ENCODE results near the gene MIER2.

DNA sequence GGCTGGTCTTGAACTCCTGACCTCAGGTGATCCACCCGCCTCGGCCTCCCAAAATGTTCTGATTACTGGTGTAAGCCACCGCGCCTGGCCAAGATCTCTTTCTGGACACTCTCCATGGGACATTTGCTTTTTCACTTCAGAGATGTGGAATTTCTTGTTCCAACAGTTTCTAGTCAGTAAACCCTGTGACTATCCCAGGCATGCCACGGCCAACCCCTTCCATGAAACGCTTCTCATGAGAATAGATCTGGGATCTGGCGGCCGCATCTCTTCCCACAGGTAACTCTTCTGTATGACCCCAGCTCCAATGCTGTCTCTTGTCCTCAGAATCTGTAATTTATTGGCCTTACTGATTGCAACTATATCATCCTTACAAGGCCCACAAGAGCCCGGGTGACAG lies 69.6 kb downstream of the MIER2 start:
- TF ChIP-seq POLR2A (IDR thresholded peaks at IDR 0.05): no peak
- TF ChIP-seq EP300 (IDR thresholded peaks at IDR 0.05): no peak
- TF ChIP-seq, protein P1, sequence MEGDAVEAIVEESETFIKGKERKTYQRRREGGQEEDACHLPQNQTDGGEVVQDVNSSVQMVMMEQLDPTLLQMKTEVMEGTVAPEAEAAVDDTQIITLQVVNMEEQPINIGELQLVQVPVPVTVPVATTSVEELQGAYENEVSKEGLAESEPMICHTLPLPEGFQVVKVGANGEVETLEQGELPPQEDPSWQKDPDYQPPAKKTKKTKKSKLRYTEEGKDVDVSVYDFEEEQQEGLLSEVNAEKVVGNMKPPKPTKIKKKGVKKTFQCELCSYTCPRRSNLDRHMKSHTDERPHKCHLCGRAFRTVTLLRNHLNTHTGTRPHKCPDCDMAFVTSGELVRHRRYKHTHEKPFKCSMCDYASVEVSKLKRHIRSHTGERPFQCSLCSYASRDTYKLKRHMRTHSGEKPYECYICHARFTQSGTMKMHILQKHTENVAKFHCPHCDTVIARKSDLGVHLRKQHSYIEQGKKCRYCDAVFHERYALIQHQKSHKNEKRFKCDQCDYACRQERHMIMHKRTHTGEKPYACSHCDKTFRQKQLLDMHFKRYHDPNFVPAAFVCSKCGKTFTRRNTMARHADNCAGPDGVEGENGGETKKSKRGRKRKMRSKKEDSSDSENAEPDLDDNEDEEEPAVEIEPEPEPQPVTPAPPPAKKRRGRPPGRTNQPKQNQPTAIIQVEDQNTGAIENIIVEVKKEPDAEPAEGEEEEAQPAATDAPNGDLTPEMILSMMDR (IDR thresholded peaks at IDR 0.05): no peak
- no peak for TF ChIP-seq POLR2AphosphoS5 (IDR thresholded peaks at IDR 0.05)

Measured in sigmoid colon (tissue), 4 donors.